NCI-H2171 treated with DMSO at 0.1 percent for 48 hours (cell line): ENCODE results near the gene MROH7.
"Not testable (repeated sequence)": the region's sequence is repeated elsewhere in the genome, so short reads cannot be mapped to it uniquely, and the experiment has no call there.

Source experiments
- DNase-seq: peaks from one replicate; lab custom pipeline; 2025; lab: John Stamatoyannopoulos, UW

The MROH7 gene

DNA sequence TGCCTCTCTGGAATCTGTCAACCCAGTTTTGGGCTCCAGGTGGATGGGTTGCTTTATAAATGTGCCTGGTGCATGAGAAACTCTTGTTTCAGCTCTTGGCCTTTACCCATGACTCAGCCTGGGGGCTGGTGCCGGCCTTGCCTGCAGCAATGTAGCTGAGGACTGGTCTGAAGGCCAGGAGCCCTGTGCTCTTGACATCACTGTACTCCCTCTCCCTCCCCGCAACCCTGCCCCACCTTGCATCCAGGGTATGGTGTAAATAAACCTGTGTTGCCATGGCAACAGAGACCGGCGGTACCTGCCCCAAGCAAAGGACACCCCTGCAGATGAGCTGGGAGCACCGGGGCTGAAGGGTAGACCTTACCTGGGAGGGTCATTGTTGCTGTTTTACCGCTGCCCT, 31.5 kb upstream of the MROH7 start:
- no peak for DNase-seq

DNA sequence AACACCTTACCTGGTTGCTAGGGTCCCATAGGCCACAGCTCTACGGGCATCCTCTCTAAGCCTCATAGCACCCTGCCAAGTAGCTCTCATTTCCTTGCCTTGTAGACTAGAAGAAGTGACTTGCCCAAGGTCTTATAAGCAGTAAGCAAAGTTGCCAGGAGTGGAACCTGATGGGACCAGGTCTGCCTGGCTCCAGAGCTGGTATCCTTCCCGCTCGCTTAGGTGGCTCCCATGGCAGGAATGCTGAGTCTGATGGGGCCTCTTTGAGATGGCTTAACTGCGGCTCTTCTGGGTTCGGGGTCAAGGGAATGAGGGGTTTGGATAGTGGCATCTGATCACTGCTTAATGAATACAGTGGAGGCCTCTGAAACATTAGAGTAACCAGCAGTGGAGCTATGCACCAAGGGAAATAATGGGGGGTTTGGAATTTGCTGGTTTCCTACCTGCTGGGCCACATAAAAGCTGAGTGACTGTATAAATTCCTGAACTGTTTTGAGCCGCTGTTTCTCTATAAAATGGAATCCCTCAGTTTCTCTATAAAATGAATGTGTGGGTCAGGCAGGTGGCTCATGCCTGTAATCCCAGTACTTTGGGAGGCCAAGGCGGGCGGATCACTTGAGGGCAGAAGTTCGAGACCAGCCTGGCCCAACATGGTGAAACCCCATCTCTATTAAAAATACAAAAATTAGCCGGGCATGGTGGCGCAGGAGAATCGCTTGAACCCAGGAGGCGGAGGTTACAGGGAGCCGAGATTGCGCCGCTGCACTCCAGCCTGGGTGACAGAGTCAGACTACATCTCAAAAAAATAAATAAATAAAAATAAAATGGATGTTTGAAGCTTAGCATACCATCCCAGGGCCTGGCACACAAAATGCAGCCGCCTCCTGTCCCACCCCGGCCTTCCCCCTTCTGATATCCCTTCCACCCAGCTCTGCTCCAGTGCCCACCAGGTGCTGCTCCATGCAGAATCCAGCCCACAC, 30.7 kb upstream of the MROH7 start:
- no peak for DNase-seq

DNA sequence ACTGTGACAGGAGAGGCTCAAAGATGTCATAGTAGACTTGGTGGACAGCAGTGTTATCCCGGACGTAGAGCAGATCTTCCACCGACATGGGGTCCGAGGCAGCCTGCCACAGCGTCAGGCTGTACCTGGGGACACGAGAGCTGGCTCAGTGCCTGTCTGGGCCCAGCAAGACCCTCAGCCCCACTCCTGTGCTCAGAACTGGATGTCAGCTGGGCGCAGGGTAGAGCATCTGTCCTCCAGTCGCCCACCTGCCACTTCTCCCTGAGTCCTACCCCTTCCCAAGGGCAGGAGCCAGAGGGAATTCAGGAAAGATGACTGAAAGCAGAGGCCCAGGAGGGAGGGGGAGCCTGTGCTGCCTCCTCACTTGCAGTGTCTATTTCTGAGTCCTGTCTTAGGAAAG, 30.0 kb upstream of the MROH7 start:
- peak; percentile 63 for DNase-seq

DNA sequence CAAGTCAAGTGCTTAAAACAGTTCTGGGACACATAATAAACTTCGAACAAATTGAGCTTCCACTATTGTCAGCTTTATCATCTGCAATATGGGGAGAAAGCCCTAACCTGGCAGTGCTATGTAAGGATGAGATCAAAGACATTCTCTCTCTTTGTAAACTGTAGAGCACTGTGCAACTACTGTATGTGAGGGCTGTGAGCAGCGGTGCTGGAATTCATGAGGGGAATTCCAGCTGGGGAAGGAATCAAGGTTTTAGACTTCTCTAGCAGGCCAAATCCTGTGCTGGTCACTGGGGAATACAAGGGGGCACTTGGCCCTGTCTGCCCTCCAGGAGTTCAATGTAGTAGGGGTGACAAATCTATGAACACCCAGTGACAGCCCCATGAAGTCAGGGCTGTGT, 27.6 kb upstream of the MROH7 start:
- DNase-seq, result no peak

DNA sequence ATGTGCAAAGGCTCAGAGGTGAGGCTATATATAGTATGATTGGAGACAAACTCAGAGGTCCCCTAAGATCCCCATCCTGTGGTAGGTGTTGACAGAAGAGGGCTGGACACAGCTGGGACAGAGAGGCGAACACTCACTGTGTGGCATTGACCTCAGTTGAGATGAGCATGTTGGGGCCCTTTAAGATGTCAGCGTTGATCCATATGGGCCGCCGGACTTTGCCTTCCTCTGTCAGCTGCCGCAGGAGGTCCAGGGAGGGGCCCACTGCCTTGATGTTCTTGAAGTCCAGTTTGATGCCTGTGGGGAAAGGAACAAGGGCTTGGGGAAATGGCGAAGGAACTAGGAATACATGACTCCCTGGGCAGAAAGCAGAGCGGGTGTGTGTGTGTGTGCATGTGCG, 27.0 kb upstream of the MROH7 start:
- no peak for DNase-seq

DNA sequence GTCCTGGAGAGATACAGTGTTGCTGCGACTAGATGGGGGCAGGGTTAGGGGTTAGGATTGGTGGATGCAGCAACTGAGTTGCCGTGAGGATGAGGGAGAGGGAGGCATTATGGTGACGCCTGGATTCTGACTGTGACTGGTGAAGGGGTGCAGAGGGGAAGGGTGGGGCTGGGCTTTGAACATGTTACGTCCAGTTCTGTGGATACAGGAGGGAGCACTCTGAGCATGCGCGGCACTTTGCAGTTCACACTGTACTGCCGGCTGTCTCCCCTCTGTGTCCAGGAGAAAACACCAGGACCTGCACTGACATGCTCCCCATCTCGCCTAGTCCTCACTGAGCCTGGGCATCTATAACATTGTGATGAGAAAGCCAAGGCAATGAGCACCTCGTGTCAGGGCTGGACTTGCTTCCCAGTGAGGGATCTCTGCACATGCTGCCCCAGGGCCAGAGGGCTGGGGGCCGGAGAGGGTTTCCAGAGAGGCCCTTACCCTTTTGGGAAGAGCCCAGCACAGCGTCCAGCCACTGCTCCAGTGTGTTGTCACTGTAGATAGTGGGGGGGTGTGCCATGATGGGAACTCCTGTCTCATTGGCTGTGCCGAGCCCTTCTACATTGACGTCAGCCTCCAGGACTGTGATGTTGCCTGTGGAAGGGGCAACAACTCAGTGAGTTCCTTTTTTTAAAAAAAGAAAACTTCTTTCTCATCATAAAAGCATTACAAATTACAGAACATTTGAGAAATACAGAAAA, 25.9 kb upstream of the MROH7 start:
- no peak for DNase-seq

DNA sequence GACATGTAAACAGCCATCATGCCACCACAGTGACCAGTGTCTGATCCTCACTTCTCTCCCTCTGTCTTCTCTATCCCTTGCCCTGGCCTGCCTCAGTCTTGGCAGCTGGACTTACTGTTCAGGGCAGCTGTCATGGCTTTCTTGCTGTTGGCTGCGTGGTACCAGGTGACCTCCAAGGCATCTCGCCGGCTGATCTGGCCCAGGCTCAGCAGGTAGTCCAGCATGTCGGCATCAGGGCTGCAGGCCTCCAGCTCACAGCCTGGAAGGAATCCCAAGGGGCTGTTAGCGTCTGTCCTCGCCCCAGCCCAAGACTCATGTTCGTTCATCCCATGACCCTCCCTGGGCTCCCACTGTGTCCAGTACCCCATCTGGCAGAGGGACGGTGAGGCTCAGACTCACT, 21.8 kb upstream of the MROH7 start:
- no peak for DNase-seq

DNA sequence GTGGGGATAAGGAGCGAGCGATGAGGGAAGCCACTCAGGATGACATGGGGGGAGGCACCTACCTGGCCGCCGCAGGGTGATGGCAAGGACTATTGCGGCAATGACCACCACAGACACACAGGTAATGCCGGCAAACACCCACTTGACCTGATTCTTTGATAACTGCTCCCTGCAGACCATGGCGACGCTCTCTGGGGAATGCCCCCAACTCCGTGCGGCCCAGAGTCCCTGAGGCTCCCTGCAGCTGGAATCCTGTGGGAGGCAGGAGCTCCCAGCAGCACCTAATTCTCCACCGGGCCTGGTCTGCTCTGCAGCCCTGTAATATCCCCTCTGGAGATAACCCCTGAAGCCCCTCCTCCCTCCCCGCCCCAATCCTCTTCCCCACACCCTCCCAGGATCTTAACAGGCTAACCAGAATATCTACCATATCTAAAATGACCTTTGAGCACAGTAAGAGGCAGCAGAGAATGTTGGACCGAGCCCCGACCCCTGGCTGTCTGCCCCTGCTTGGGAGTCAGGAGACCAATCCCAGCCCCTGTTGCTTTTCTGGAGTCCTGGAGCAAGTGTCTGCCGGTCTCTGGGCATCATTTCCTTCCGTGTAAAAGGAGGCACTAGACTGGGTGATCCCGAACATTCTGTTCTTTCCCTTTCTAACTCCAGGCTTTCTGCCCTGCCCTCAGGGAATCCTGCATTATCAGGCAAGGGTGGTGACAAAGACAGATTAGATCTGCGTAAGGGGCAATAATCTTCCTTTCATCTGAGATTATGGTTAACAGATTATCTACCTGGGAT, 18.2 kb upstream of the MROH7 start, which contains the start of gene FAM151A:
Gene FAM151A, minus strand, starts transcription at position 310 of the 792 bp plus-strand sequence. Its CDS starts 130 bp downstream, at position 180.
- DNase-seq, result no peak

DNA sequence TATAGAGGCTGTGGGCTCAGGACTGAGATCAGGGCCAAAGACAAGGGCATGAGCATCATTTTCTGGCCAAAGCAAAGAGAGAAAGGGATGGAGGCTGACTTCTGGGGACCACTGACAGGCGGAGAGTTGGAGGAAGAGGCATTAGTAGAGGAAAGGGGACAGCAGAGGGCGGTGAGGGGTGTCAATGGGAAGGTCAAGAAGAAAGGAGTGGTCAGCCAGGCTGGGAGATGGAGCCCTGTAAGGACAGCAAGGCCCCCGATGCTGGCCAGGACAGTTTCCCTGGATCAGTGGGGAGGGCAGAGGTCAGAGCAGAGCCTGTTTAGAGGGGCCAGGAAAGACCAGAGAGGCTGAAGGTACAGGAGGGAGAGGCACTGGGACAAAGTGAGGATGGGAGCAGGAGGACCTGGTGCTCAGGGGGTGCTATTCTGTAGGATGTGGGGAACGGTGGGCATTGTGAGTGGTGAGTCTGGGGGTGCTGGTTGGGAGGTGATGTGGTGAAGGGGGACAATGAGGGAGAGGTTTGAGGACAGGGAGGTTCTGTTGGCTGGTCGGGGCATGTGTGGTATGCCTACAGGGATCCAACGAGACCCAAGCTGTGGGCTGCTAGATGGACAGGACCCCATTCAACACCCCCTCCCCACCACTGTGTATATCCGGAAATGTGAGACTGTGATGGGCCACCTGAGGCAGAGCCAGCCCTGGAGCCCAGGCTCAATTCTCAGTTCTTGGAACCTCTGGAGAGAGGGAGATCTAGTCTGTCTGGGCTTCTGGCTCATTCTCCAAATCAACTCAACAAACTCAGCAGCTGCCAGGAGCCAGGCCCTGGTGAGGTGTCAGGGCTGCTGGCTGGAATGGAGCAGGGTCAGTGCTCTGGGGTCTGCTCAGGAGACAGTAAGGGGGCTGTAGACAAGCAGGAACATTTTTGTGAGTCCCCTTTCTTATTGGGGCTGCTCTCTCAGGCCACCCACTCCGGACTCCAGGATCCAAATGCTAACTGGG, 16.8 kb upstream of the MROH7 start:
- no peak for DNase-seq

DNA sequence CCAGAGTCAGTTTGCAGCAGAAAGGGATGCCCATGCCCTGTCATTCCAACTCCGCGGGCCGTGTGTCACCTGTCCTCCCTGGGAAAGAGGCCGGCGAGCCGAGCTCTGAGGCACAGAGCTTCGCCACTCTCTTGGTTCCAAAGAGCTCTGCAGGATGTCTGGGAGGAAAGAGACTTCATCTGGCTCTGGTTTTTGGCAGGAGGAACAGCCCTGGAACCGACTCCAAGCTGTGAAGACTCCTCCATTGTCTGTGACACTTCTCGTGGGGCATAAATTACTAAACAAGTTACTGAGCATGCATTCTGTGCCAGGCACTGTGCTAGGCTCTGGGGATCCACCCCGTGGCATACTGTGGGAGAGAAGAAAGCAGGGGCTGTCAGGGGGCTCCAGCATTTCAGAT, 14.4 kb upstream of the MROH7 start:
- DNase-seq, result no peak

DNA sequence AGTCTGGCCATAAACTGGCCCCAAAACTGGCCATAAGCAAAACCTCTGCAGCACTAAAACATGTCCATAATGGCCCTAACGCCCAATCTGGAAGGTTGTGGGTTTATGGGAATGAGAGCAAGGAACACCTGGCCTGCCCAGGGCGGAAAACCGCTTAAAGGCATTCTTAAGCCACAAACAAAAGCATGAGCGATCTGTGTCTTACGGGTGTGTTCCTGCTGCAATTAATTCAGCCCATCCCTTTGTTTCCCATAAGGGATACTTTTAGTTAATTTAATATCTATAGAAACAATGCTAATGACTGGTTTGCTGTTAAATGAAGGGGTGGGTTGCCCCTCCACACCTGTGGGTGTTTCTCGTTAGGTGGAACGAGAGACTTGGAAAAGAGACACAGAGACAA, 5.8 kb upstream of the MROH7 start:
- DNase-seq, result not testable (repeated sequence)

DNA sequence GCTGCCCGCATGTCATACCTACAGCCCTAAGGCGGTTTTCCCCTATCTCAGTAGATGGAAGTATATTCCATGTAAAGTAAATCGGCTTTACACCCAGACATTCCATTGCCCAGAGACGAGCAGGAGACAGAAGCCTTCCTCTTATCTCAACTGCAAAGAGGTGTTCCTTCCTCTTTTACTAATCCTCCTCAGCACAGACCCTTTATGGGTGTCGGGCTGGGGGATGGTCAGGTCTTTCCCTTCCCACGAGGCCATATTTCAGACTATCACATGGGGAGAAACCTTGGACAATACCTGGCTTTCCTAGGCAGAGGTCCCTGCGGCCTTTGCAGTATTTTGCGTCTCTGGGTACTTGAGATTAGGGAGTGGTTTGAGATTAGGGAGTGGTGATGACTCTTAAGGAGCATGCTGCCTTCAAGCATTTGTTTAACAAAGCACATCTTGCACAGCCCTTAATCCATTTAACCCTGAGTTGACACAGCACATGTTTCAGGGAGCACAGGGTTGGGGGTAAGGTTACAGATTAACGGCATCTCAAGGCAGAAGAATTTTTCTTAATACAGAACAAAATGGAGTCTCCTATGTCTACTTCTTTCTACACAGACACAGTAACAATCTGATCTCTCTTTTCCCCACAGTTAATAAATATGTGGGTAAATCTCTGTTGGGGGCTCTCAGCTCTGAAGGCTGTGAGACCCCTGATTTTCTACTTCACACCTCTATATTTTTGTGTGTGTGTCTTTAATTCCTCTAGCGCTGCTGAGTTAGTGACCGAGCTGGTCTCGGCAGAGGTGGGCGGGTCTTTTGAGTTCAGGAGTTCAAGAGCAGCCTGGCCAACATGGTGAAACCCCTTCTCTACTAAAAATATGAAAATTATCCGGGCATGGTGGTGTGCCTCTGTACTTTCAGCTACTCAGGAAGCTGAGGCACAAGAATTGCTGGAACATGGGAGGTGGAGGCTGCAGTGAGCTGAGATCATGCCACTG, 4.8 kb upstream of the MROH7 start:
- not testable (repeated sequence) for DNase-seq

DNA sequence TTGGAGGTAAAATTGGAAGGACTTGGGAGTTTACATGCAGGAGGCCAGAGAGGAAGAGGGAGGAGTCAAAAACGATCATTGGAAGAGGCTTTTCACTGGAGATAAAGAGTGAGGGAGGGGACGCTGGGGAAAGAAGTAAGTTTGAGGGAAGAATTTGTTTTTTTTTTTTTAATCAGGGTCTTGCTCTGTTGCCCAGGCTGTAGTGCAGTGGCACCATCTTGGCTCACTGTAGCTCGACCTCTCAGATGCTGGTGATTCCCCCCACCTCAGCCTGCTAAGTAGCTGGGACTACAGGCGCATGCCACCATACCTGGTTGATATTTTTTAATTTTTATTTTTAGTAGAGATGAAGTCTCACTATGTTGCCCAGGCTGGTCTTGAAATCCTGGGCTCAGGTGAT, 1.2 kb upstream of the MROH7 start:
- no peak for DNase-seq

DNA sequence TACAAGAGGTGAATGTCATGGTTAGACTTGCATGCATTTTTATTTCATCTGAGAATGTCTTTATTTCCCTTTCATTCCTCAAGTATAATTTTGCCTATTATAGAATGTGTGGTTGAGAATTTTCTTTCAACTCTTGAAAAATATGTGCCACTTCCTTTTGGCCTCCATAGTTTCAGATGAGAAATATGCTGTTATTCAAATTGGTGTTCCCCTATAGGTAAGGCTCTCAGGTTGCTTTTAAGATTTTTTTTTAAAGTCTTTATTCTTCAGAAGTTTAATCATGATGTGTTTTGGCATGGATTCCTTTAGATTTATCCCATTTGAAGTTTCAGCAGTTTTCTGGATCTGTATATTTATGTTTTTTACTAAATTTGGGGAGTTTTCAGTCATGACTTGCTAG, 2.1 kb downstream of the MROH7 start:
- no peak for DNase-seq

DNA sequence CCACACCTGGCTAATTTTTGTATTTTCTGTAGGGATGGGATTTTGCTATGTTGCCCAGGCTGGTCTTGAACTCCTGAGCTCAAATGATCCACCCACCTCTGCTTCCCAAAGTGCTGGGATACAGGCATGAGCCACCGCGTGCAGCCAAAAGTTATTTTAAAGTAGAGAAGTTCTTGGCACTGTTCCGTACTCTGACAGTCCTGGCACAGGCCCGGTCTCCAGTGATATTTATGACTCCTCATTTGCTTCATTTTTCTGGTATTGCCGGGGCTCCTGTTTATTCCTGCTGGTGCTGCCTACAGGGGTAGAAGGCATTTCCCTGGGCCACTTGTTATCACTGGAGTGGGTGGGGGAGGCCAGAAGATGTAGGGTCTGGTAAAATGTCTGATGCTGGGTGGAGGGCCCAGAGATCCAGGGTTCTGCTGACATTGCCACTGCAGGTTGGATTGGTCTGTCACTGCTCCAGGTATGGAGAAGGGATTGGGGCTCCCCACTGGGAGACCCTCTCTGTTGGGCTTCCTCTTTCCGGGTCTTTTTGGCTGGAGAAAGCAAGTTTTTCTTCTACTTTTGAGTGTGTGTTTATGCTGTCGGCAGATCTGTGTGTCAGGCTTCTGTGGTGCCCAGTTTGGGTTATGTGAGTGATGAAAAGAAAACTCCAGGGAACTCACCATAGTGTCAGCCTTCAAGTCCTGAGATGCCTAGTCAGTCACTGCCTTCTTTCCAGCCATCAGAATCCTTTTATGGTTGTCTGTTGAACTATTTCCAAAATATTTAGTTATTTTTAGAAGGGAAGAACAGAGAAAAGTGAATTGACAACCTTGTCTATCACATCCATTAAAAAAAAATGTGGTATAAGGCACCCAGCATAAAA, 4.5 kb downstream of the MROH7 start:
- no peak for DNase-seq

DNA sequence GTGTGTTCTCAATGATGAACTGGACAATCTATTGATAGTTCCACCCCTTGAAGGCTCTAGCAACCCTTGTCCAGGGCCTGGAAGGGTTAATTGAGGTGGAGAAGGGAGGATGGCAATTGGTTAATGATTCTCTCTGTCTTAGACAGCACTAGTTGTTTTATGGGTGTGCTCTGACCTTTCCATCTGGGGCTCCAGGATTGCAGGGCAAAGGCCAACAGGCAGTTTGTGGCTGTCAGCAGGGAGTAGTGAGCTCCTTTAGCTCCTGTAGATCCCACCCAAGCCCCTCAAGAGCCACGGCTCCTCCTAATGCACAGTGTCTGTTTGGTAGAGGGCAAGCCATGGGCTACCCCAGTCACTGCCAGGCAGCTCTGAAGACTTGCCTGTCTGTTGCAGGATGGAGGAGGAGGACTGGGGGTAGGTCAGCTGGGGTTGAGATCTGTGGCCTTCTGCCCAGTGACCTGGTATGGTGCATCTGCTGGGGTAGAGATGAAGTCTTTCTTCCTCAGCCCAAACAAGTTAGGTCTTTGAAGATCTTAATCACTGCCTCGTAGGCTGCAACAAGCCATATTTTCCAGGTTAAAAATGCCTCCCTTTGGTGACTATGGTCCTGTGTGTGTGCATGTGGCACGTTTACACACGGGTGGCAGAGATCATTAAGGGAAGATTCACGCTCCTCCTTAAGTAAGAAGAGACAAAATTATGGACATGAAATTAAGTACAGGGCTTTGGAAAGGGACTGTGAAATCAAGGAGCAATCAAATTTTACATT, 7.7 kb downstream of the MROH7 start:
- DNase-seq, result no peak

DNA sequence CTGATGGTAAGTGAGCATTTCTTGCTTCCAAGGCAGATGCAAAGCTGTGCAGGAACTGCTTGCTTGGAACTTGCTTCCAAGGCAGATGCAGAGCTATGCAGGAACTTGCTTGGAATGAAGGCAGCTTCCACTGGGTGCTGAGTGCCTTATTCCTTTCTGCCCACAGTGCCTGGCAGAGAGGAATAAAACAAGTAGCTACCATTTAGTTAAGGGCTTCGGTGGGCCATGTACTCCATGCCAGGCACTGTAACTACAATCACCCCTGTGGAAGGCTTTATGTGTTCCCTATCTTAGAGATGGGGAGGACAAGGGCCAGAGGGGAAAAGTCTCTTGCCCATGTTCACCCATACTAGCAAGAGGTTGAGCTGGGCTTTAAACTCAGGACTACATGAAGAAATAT, 8.3 kb downstream of the MROH7 start:
- no peak for DNase-seq

DNA sequence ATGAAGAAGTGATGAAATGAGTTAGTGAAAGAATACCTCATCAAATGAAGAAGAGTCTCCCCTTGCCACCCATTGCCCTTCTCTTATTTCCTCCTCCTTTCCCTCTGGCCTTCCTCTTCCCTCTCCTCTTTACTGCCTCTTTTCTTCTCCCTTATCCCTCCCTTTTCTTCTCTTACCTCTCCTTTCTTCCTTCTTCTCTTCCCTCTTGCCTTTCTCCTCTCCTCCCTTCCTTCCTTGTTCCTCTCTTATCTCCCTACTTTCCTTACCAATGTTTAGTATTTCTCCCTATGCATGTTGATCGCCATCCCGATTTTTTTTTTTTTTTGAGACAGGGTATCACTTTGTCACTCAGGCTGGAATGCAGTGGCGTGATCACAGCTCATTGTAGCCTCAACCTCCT, 8.8 kb downstream of the MROH7 start:
- DNase-seq, result no peak
